ENCODE results near the gene STRN. TPM values are rescaled to one million over a fixed set of nuclear protein-coding genes. Genes with fewer than 3 reads are reported as not detected.

Gene STRN
- total RNA-seq, 2 donors from 2014 or later, result 7.3 to 12.7 TPM

Small RNA genes within 50 kb of the gene (small RNA-seq; reads per million reads assigned to genes)
- gene RNU6-577P, result not detected

Other genes with a start within 250 kb of the STRN start
- gene HEATR5B, start 117.8 kb upstream of the STRN start, total RNA-seq, result 10 to 100 TPM; 44.8 to 51.9 TPM
- gene GPATCH11, start 118.0 kb upstream of the STRN start, total RNA-seq, result 1 to 10 TPM; 3.3 to 5.2 TPM
- gene EIF2AK2, start 190.4 kb upstream of the STRN start, total RNA-seq, result 10 to 100 TPM; 18.9 to 39.9 TPM
- gene SULT6B1, start 222.1 kb upstream of the STRN start, total RNA-seq, result not detected
- 10 to 100 TPM in 1 of 2 donors, 1 to 10 TPM in 1; 9.9 to 21.8 TPM for gene CEBPZOS, start 230.0 kb upstream of the STRN start, total RNA-seq